CD14-positive monocyte (primary cell): Measurements from ENCODE around the gene ARHGAP32. TPM values are rescaled to one million over a fixed set of nuclear protein-coding genes. Genes with fewer than 3 reads are reported as not detected.

Source experiments
- DNase-seq, 3 donors: peaks; one replicate each; pipeline ENCODE4 v3.0.0-alpha.2; 2011 to 2022
- H2AFZ ChIP-seq: 2 replicates; pipeline ENCODE4 v1.6.0; 2012; ENCODE audit warnings: mild to moderate bottlenecking, low read depth, low read length, inconsistent platforms; ENCODE audit not compliant: insufficient read depth, poor library complexity, severe bottlenecking
- H3K27ac ChIP-seq, 2 donors: 1 replicate in 1 of 2; 2 replicates in 1 of 2; pipeline ENCODE4 v1.5.1; 2012 to 2013; ENCODE audit warnings: low read length in 2 of 2, control low read depth in 1 of 2, inconsistent platforms in 1 of 2, low read depth in 1 of 2, mild to moderate bottlenecking in 1 of 2
- H3K27me3 ChIP-seq, 2 donors: one replicate each; pipeline versions ENCODE4 v1.6.0 to v1.6.1; 2011 to 2013; ENCODE audit warnings: low read length in 2 of 2; ENCODE audit not compliant: control insufficient read depth in 2 of 2, insufficient read depth in 2 of 2
- H3K36me3 ChIP-seq, 2 donors: replicated peaks in 1 of 2; 1 replicate in 1 of 2; 2 replicates in 1 of 2; pipeline versions ENCODE4 v1.5.1 to v1.6.1; 2012 to 2013; ENCODE audit warnings: low read length in 2 of 2, control low read depth in 1 of 2, inconsistent platforms in 1 of 2, mild to moderate bottlenecking in 1 of 2; ENCODE audit not compliant: insufficient read depth in 2 of 2, control insufficient read depth in 1 of 2
- H3K4me1 ChIP-seq, 2 donors: 1 replicate in 1 of 2; 2 replicates in 1 of 2; pipeline versions ENCODE4 v1.5.1 to v1.6.1; 2012 to 2013; ENCODE audit warnings: low read length in 2 of 2, control low read depth in 1 of 2, inconsistent platforms in 1 of 2, mild to moderate bottlenecking in 1 of 2, moderate library complexity in 1 of 2; ENCODE audit not compliant: insufficient read depth in 2 of 2, control insufficient read depth in 1 of 2
- H3K4me2 ChIP-seq: replicated peaks from 2 replicates; pipeline ENCODE3; 2012; ENCODE audit warnings: low read length, moderate library complexity, mild to moderate bottlenecking; ENCODE audit not compliant: poor library complexity, severe bottlenecking; ENCODE audit errors: extremely low read depth
- H3K4me3 ChIP-seq, 3 experiments: fragments of 200-600 bp in 1 of 3; sonication (generic) in 1 of 3; replicated peaks in 1 of 3; 1 replicate in 2 of 3; 2 replicates in 1 of 3; pipeline ENCODE4 v1.5.1; 2011 to 2013; ENCODE audit warnings: low read length in 3 of 3, mild to moderate bottlenecking in 3 of 3, control low read depth in 2 of 3, low read depth in 2 of 3, inconsistent platforms in 1 of 3, moderate library complexity in 1 of 3
- H3K79me2 ChIP-seq: 2 replicates; pipeline ENCODE4 v1.6.0; 2012; ENCODE audit warnings: mild to moderate bottlenecking, control low read depth, inconsistent platforms, low read length, moderate library complexity; ENCODE audit not compliant: insufficient read depth
- H3K9ac ChIP-seq: 2 replicates; pipeline ENCODE4 v1.6.0; 2017; ENCODE audit warnings: low read length, mild to moderate bottlenecking; ENCODE audit not compliant: insufficient read depth, poor library complexity, severe bottlenecking
- H3K9me3 ChIP-seq, 2 donors: replicated peaks in 1 of 2; 1 replicate in 1 of 2; 2 replicates in 1 of 2; pipeline versions ENCODE4 v1.5.1 to v1.6.1; 2012 to 2013; ENCODE audit warnings: low read length in 2 of 2, control low read depth in 1 of 2; ENCODE audit not compliant: control insufficient read depth in 1 of 2, insufficient read depth in 1 of 2
- H4K20me1 ChIP-seq: 2 replicates; pipeline ENCODE4 v1.6.0; 2012; ENCODE audit warnings: mild to moderate bottlenecking, low read length, control low read depth, moderate library complexity; ENCODE audit not compliant: insufficient read depth
- H3K27ac Mint-ChIP-seq, 7 donors: one replicate each; pipeline ENCODE4 v1.8.0; 2020; ENCODE audit warnings: mild to moderate bottlenecking in 7 of 7, mixed read lengths in 7 of 7, moderate library complexity in 6 of 7, inconsistent platforms in 2 of 7
- H3K27me3 Mint-ChIP-seq, 3 donors: one replicate each; pipeline ENCODE4 v1.8.0; 2021 to 2022; ENCODE audit warnings: low read depth in 3 of 3, mild to moderate bottlenecking in 3 of 3, mixed read lengths in 3 of 3, moderate library complexity in 3 of 3, inconsistent platforms in 1 of 3
- H3K36me3 Mint-ChIP-seq, 2 donors: one replicate each; pipeline ENCODE4 v1.8.0; 2020; ENCODE audit warnings: mixed read lengths in 2 of 2, inconsistent platforms in 1 of 2, mild to moderate bottlenecking in 1 of 2
- H3K4me1 Mint-ChIP-seq: one replicate; pipeline ENCODE4 v1.8.0; 2020; ENCODE audit warnings: mild to moderate bottlenecking, mixed read lengths
- H3K4me3 Mint-ChIP-seq, 2 donors: one replicate each; pipeline ENCODE4 v1.8.0; 2020; ENCODE audit warnings: mild to moderate bottlenecking in 2 of 2, mixed read lengths in 2 of 2, moderate library complexity in 1 of 2
- H3K9me3 Mint-ChIP-seq, 7 donors: one replicate each; pipeline ENCODE4 v1.8.0; 2020 to 2022; ENCODE audit warnings: mixed read lengths in 7 of 7, mild to moderate bottlenecking in 6 of 7, moderate library complexity in 6 of 7, inconsistent platforms in 2 of 7
- WGBS: methylation state at CpG from one replicate; pipeline ENCODE4 v1.1.5; 2013; ENCODE audit warnings: missing lambda C conversion rate; ENCODE audit not compliant: insufficient coverage; 5-methylcytosine and 5-hydroxymethylcytosine counted together
- intact Hi-C, 2 donors: fragments of 100-400 bp; cut with micrococcal nuclease; formaldehyde crosslinking; loops; one replicate each; pipeline versions ENCODE4 v1.15.0 to v1.15.1; 2023
- polyA plus RNA-seq, 3 donors: library from polyadenylated mRNA; depleted of rRNA in 1 of 3; unstranded in 2 of 3; stranded (reverse) in 1 of 3; fragments of 300-500 nt in 2 of 3; fragments of >200 nt in 1 of 3; fragmentation: Illumina TruSeq in 2 of 3; gene quantifications; 1 replicate in 2 of 3; 2 replicates in 1 of 3; pipeline ENCODE4 v1.2.3, GENCODE V29; 2012 to 2021
- TF ChIP-seq, protein P1 (sequence below): fragments of 200-600 bp; IDR thresholded peaks from one replicate; pipeline ENCODE4 v1.8.0; 2022; ENCODE audit warnings: antibody characterized with exemption, mild to moderate bottlenecking

ARHGAP32 gene
- polyA plus RNA-seq, 3 donors, result 0.13 to 3.4 (median 0.72) TPM

DNA sequence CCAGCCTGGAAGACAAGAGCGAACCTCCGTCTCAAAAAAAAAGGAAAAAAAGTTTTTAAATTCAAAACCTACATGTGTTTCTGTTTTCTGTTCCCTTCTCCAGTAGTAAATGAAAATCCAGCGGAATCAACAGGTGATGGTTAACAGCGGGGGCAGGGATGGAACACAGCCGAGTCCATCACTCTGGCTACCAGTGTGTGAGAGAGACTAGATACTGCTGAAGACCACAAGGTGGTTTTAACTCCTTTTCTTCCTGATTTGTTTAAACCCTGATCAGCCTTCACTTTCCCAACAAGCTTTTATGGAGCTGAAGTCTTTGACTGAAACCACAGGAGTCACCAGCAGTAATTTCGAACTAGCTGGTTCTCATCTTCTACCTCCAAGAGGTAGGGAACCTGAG is 3.6 kb upstream of the ARHGAP32 start:
- Histone ChIP-seq H3K36me3 (no peaks in the 10 kb centered on the region), H3K9me3 (peaks cover 11 to 12% of the 10 kb centered on the region in 2 donors), H3K4me1 (no peaks in the 10 kb centered on the region), H4K20me1 (no peaks in the 10 kb centered on the region), H3K9ac (no peak overlapping the region), H2AFZ (no peak overlapping the region), H3K4me2 (no peak overlapping the region), H3K27me3 (no peaks in the 10 kb centered on the region), H3K27ac (no peak overlapping the region), H3K79me2 (no peaks in the 10 kb centered on the region), H3K4me3 (no peak overlapping the region)
- Mint-ChIP-seq H3K9me3 (peaks cover 11 to 18% (median 15%) of the 10 kb centered on the region in 7 donors), H3K4me1 (no peaks in the 10 kb centered on the region), H3K27me3 (no peaks in the 10 kb centered on the region), H3K36me3 (peaks cover 3 to 4% of the 10 kb centered on the region in 2 donors), H3K4me3 (no peak overlapping the region), H3K27ac (no peak overlapping the region)
- intact Hi-C loops, result no loop called here
- TF ChIP-seq, protein P1, sequence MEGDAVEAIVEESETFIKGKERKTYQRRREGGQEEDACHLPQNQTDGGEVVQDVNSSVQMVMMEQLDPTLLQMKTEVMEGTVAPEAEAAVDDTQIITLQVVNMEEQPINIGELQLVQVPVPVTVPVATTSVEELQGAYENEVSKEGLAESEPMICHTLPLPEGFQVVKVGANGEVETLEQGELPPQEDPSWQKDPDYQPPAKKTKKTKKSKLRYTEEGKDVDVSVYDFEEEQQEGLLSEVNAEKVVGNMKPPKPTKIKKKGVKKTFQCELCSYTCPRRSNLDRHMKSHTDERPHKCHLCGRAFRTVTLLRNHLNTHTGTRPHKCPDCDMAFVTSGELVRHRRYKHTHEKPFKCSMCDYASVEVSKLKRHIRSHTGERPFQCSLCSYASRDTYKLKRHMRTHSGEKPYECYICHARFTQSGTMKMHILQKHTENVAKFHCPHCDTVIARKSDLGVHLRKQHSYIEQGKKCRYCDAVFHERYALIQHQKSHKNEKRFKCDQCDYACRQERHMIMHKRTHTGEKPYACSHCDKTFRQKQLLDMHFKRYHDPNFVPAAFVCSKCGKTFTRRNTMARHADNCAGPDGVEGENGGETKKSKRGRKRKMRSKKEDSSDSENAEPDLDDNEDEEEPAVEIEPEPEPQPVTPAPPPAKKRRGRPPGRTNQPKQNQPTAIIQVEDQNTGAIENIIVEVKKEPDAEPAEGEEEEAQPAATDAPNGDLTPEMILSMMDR, result no peak
- no peak for DNase-seq
- no CpG with 5 or more reads among the region's 6 CpGs for WGBS

DNA sequence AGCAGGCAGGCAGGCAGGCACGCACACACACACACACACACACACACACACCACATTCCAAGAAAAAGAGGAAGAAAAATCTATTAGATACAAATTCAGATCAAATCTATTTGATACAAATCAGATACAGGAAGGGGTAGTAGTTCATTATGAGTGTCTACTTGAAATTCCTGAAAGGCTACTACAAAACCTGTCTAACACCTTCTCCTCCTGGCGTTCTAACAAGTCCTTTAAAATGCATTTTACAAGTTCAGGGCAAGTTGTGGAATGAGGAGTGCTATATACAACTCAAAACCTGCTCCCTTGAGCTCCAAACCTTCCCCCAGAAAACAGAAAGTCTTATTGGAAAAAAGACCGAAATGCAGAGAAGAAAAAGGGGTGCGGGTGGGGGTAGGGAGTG is 476 bp downstream of the ARHGAP32 start:
- Mint-ChIP-seq H3K27ac (no peak overlapping the region), H3K9me3 (peaks cover 0 to 7% (median 2%) of the 10 kb centered on the region in 7 donors), H3K27me3 (no peaks in the 10 kb centered on the region), H3K4me3 (no peak overlapping the region), H3K4me1 (peaks cover 5% of the 10 kb centered on the region), H3K36me3 (no peaks in the 10 kb centered on the region)
- no peak for DNase-seq
- Histone ChIP-seq H3K27ac (no peak overlapping the region), H3K9me3 (no peaks in the 10 kb centered on the region), H3K36me3 (no peaks in the 10 kb centered on the region), H3K4me1 (peaks cover 0 to 3% of the 10 kb centered on the region in 2 donors), H3K4me3 (no peak overlapping the region), H3K79me2 (no peaks in the 10 kb centered on the region), H3K4me2 (no peak overlapping the region), H4K20me1 (no peaks in the 10 kb centered on the region), H2AFZ (no peak overlapping the region), H3K27me3 (no peaks in the 10 kb centered on the region), H3K9ac (no peak overlapping the region)
- intact Hi-C loops, result no loop called here
- TF ChIP-seq, protein P1, result no peak
- WGBS, result no CpG with 5 or more reads among the region's 4 CpGs
